GM10248 (cell line): ENCODE data around the gene ZMIZ1.

Experiments used
- CTCF ChIA-PET: fragments of 300-600 bp; sonication (Branson Sonifier 250); formaldehyde crosslinking; extraction: SDS; loops from one replicate; lab custom pipeline; 2021; ENCODE audit warnings: antibody characterized with exemption; lab: Yijun Ruan, JAX
- POLR2A ChIA-PET: fragments of 350-650 bp; sonication (Branson Sonifier 250); formaldehyde crosslinking; extraction: SDS; loops from one replicate; lab custom pipeline; 2020; ENCODE audit warnings: antibody characterized with exemption; lab: Yijun Ruan, JAX
- DNase-seq: peaks from one replicate; pipeline ENCODE4 v3.0.0; 2012; ENCODE audit errors: extremely low spot score
- CTCF ChIP-seq: IDR thresholded peaks from 2 replicates; pipeline ENCODE4 v1.5.1; 2012; ENCODE audit warnings: mild to moderate bottlenecking, low read depth; ENCODE audit errors: extremely low read depth, missing control alignments, control extremely low read depth

Gene ZMIZ1

GRCh38 chr10:79144351-79145173 lies 75.8 kb downstream of the ZMIZ1 start:
- POLR2A ChIA-PET, result no interaction called here
- CTCF ChIA-PET, result no interaction called here
- no peak for DNase-seq
- no peak for TF ChIP-seq CTCF

- ChIA-PET CTCF (no interaction called here), POLR2A (no interaction called here)
- no peak for DNase-seq
- TF ChIP-seq CTCF, result no peak
Measured at GRCh38 chr10:79145174-79145483, 76.4 kb downstream of the ZMIZ1 start.

- ChIA-PET CTCF (interaction anchor here (1.3 kb wide), 1 partner anchor 47 kb away, joined by 4 read pairs; no protein-coding TSS in a partner anchor), POLR2A (no interaction called here)
- no peak for TF ChIP-seq CTCF
- no peak for DNase-seq
Measured at GRCh38 chr10:79145517-79146470, 77.0 kb downstream of the ZMIZ1 start.

GRCh38 chr10:79146611-79147130 lies 77.9 kb downstream of the ZMIZ1 start:
- no peak for TF ChIP-seq CTCF
- ChIA-PET POLR2A (no interaction called here), CTCF (interaction anchor here (1.3 kb wide), 1 partner anchor 46 kb away, joined by 4 read pairs; no protein-coding TSS in a partner anchor)
- DNase-seq, result no peak

GRCh38 chr10:79147306-79147705 lies 78.5 kb downstream of the ZMIZ1 start:
- CTCF ChIA-PET, result interaction anchor here (1.3 to 1.6 kb wide), 2 partner anchors 16 to 45 kb away, joined by 4 read pairs; no protein-coding TSS in a partner anchor
- DNase-seq, result no peak
- no peak for TF ChIP-seq CTCF
- POLR2A ChIA-PET, result no interaction called here

GRCh38 chr10:79147796-79148451 lies 79.2 kb downstream of the ZMIZ1 start:
- CTCF ChIA-PET, result interaction anchor here (1.6 kb wide), 1 partner anchor 16 kb away, joined by 4 read pairs; no protein-coding TSS in a partner anchor
- no peak for DNase-seq
- no peak for TF ChIP-seq CTCF
- POLR2A ChIA-PET, result no interaction called here
